Osteocyte (in vitro differentiated cells): ENCODE results near the gene BCKDHB. TPM values are rescaled to one million over a fixed set of nuclear protein-coding genes. Genes with fewer than 3 reads are reported as not detected.
"Not testable (repeated sequence)": the region's sequence is repeated elsewhere in the genome, so short reads cannot be mapped to it uniquely, and the experiment has no call there.

ENCODE experiments used
- DNase-seq: peaks from one replicate; pipeline ENCODE4 v3.0.0; 2021; ENCODE audit warnings: mixed read lengths; ENCODE audit not compliant: unreplicated experiment; ENCODE audit errors: extremely low spot score
- H3K27ac Mint-ChIP-seq: one replicate; pipeline ENCODE4 v1.8.0; 2021; ENCODE audit warnings: mild to moderate bottlenecking, mixed read lengths; ENCODE audit not compliant: unreplicated experiment
- H3K27me3 Mint-ChIP-seq: one replicate; pipeline ENCODE4 v1.8.0; 2021; ENCODE audit warnings: mixed read lengths; ENCODE audit not compliant: unreplicated experiment
- H3K36me3 Mint-ChIP-seq: one replicate; pipeline ENCODE4 v1.8.0; 2021; ENCODE audit warnings: mixed read lengths; ENCODE audit not compliant: unreplicated experiment
- H3K4me1 Mint-ChIP-seq: one replicate; pipeline ENCODE4 v1.8.0; 2021; ENCODE audit warnings: mixed read lengths; ENCODE audit not compliant: unreplicated experiment
- H3K4me3 Mint-ChIP-seq: one replicate; pipeline ENCODE4 v1.8.0; 2021; ENCODE audit warnings: mild to moderate bottlenecking, moderate library complexity, mixed read lengths; ENCODE audit not compliant: unreplicated experiment
- H3K9me3 Mint-ChIP-seq: one replicate; pipeline ENCODE4 v1.8.0; 2021; ENCODE audit warnings: mixed read lengths; ENCODE audit not compliant: unreplicated experiment
- CTCF ChIP-seq: fragments of 200-600 bp; sonication (generic); IDR thresholded peaks from 2 replicates; pipeline ENCODE4 v1.5.0; 2021; ENCODE audit warnings: antibody characterized with exemption, mild to moderate bottlenecking, moderate library complexity
- total RNA-seq: library from RNA; stranded (reverse); gene quantifications from 2 replicates; pipeline ENCODE4 v1.2.1, GENCODE V29; 2021

The BCKDHB gene
- total RNA-seq, 1 donor from 2014 or later = 20.4 TPM

DNA sequence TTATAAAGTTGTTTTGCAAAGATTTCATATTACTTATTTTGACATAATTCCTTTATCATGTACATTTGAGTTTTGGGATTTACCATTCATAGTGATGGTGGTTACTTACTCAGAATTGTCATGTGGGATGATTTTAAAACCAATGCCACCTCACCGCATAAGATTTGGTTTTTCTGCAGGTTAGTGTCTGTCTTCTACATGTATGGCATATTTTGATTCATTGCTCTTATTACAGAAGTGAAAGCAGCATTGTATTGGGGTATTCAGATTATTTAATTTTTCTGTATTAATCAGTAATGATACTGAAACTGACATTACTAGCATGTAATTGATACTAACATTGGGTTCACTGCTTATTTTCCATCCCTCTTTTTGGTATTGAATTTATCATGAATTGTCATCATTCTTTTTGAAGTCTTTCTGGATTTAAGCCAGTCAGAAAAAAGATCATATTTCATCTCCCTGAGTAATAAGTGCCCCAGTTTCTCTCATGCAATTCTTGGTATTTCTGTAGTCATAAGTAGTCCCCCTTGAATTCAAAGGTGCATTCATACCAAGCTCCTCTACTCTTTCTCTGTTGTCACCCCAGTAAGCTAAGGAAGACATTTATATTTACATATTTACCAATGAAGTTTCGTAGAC lies 176.6 kb downstream of the BCKDHB start:
- no peak for DNase-seq
- TF ChIP-seq CTCF = no peak
- Mint-ChIP-seq H3K27ac (no peak overlapping the region), H3K4me3 (no peak overlapping the region), H3K36me3 (peaks cover 3% of the 10 kb centered on the region), H3K9me3 (no peaks in the 10 kb centered on the region), H3K4me1 (peaks cover 5% of the 10 kb centered on the region), H3K27me3 (no peaks in the 10 kb centered on the region)

DNA sequence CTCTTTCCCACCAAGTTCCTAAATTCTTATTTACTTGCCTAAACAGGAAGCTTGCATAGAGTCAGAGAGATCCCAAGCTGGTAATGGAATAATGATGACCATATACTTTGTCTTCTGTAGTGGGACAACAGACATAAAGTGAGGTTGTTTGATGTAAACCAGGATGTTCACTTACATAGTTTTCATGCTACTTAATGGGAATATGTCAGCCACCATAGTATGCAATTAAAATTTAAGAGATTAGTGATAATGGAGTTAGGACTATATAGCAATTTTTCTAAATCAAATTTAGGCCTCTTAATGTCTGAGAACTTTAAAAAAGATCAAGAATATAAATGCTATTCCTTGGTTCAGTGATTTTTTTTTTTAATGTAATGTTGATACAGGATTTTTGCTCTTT lies 180.6 kb downstream of the BCKDHB start:
- H3K36me3 Mint-ChIP-seq = no peaks in the 10 kb centered on the region
- H3K27ac Mint-ChIP-seq = no peak overlapping the region
- peaks cover 14% of the 10 kb centered on the region for H3K4me1 Mint-ChIP-seq
- H3K27me3 Mint-ChIP-seq = no peaks in the 10 kb centered on the region
- DNase-seq = no peak
- no peak for TF ChIP-seq CTCF
- no peak overlapping the region for H3K4me3 Mint-ChIP-seq
- no peaks in the 10 kb centered on the region for H3K9me3 Mint-ChIP-seq

DNA sequence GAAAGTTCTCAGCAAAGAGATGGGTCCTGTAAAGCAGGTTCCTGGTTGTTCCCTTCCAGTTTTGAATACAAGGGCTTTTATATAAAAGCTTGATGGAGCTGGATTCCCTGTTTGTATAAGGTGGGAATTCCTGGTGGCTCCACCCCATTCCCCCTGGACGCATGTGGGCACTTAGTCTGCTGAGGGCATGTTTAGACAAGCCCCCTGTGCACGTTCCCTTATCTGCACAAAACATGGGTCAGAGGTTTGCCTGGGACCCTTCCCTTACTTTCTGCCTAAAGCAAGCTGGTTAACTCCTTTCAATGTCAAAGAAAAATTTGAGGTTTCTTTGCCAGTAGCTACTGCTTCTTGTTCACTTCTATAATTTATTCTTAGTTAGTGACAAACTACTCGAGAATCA lies 181.1 kb downstream of the BCKDHB start:
- TF ChIP-seq CTCF = no peak
- DNase-seq = no peak
- Mint-ChIP-seq H3K4me1 (peaks cover 14% of the 10 kb centered on the region), H3K27me3 (no peaks in the 10 kb centered on the region), H3K4me3 (no peak overlapping the region), H3K36me3 (no peaks in the 10 kb centered on the region), H3K27ac (no peak overlapping the region), H3K9me3 (no peaks in the 10 kb centered on the region)

DNA sequence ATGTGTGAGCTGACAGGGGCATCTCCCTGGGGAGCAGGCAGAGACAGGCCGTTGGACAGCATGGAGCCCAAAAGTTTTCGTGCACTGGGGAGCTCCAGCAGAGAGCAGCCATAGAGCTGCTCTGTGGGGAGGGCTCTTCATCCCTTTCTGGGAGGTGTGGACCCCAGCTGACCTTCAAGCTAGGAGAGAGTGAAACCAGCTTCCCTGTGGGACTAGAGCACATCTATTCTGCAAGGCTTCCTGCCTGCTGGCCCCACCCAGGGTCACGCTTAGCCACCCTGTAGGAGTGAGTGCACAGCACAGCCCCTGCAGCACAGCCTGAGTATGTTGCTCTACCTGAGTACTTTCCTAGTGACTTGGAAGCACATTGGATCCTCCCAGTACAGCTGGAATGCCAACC lies 183.3 kb downstream of the BCKDHB start:
- H3K27me3 Mint-ChIP-seq = no peaks in the 10 kb centered on the region
- no peak overlapping the region for H3K4me3 Mint-ChIP-seq
- peaks cover 9% of the 10 kb centered on the region for H3K4me1 Mint-ChIP-seq
- H3K36me3 Mint-ChIP-seq = peaks cover 11% of the 10 kb centered on the region
- H3K9me3 Mint-ChIP-seq = peaks cover 10% of the 10 kb centered on the region
- no peak for TF ChIP-seq CTCF
- no peak overlapping the region for H3K27ac Mint-ChIP-seq
- DNase-seq = no peak

GRCh38 chr6:80294531-80294930 lies 188.1 kb downstream of the BCKDHB start:
- Mint-ChIP-seq H3K9me3 (peaks cover 30% of the 10 kb centered on the region), H3K36me3 (peaks cover 19% of the 10 kb centered on the region)
- not testable (repeated sequence) for H3K27ac Mint-ChIP-seq, H3K4me3 Mint-ChIP-seq, H3K27me3 Mint-ChIP-seq, DNase-seq, H3K4me1 Mint-ChIP-seq

DNA sequence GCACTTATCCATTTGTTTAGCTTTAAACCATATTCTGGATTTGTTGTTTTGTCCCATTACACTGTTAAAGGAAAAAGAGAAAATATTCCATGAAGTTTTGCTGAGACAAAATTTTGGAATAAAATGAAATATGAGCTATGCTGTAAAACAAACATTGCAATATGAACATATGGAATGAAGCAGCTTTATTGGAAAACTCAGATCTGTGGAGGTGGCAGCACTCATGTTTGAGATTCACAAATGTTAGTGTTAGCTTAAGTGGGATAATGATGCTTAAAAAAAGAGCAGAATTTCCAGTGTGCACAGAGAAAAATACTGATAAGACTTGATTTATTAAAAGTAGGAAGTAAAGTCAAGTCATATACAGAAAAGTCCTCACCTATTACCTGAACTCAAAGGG lies 196.2 kb downstream of the BCKDHB start:
- no peak for TF ChIP-seq CTCF
- Mint-ChIP-seq H3K4me1 (no peaks in the 10 kb centered on the region), H3K4me3 (no peak overlapping the region), H3K27ac (no peak overlapping the region), H3K9me3 (peaks cover 22% of the 10 kb centered on the region), H3K27me3 (no peaks in the 10 kb centered on the region), H3K36me3 (peaks cover 4% of the 10 kb centered on the region)
- no peak for DNase-seq
